Activated CD4-positive, alpha-beta T cell treated with anti-CD3 and anti-CD28 coated beads, Interleukin-2, Interleukin-6, amounts not matched to agents 100 ng/mL and 50 ng/mL, durations not matched to agents 16 hours and 8 hours (primary cell): ENCODE data around the gene MC5R.
"Not testable (repeated sequence)": the region's sequence is repeated elsewhere in the genome, so short reads cannot be mapped to it uniquely, and the experiment has no call there.

ENCODE experiments used
- DNase-seq: peaks from one replicate; pipeline ENCODE4 v3.0.0-alpha.2; 2020

MC5R gene

GRCh38 chr18:13862898-13863297 is 38.9 kb downstream of the MC5R start:
- DNase-seq: not testable (repeated sequence)

- DNase-seq: no peak
These were observed 44.7 kb downstream of the MC5R start for GRCh38 chr18:13868501-13869271.

GRCh38 chr18:13871701-13872100 is 47.8 kb downstream of the MC5R start:
- no peak for DNase-seq

GRCh38 chr18:13872373-13872772 is 48.4 kb downstream of the MC5R start:
- DNase-seq: no peak

- DNase-seq: no peak
These were observed 49.0 kb downstream of the MC5R start for GRCh38 chr18:13872932-13873331.

- no peak for DNase-seq
These were observed 50.6 kb downstream of the MC5R start for GRCh38 chr18:13874558-13874957.
